H9 (cell line): ENCODE results near the gene ANXA4. TPM values are rescaled to one million over a fixed set of nuclear protein-coding genes. Genes with fewer than 3 reads are reported as not detected.

Experiments used
- DNase-seq: peaks from one replicate; pipeline ENCODE4 v3.0.0-alpha.2; 2017
- H2AFZ ChIP-seq: one replicate; pipeline ENCODE4 v1.6.1; 2013; ENCODE audit warnings: mild to moderate bottlenecking, low read length, control low read depth, moderate library complexity
- H2AK5ac ChIP-seq: 2 replicates; pipeline ENCODE4 v1.6.1; 2013; ENCODE audit warnings: low read length, control low read depth, mixed read lengths; ENCODE audit not compliant: insufficient read length
- H2BK120ac ChIP-seq: one replicate; pipeline ENCODE4 v1.6.1; 2013; ENCODE audit warnings: low read depth, mild to moderate bottlenecking, low read length, control low read depth, inconsistent platforms; ENCODE audit not compliant: poor library complexity, severe bottlenecking
- H2BK12ac ChIP-seq: 2 replicates; pipeline ENCODE4 v1.6.1; 2013; ENCODE audit warnings: low read length, control low read depth, mixed read lengths, low read depth; ENCODE audit not compliant: insufficient read length
- H2BK15ac ChIP-seq: 2 replicates; pipeline ENCODE4 v1.6.1; 2013; ENCODE audit warnings: low read depth, low read length, control low read depth
- H2BK20ac ChIP-seq: one replicate; pipeline ENCODE4 v1.6.1; 2013; ENCODE audit warnings: low read depth, mild to moderate bottlenecking, low read length, control low read depth, inconsistent platforms; ENCODE audit not compliant: poor library complexity, severe bottlenecking
- H2BK5ac ChIP-seq: 2 replicates; pipeline ENCODE4 v1.6.1; 2013; ENCODE audit warnings: low read length, control low read depth, mixed read lengths; ENCODE audit not compliant: insufficient read length
- H3K14ac ChIP-seq: 2 replicates; pipeline ENCODE4 v1.6.1; 2013; ENCODE audit warnings: low read length, control low read depth; ENCODE audit not compliant: insufficient read depth
- H3K18ac ChIP-seq: 2 replicates; pipeline ENCODE4 v1.6.1; 2013; ENCODE audit warnings: low read depth, mild to moderate bottlenecking, mixed read lengths, low read length, control low read depth; ENCODE audit not compliant: insufficient read length
- H3K23ac ChIP-seq: 2 replicates; pipeline ENCODE4 v1.6.1; 2013; ENCODE audit warnings: low read length, control low read depth, mixed read lengths, low read depth; ENCODE audit not compliant: insufficient read length
- H3K23me2 ChIP-seq: 2 replicates; pipeline ENCODE4 v1.6.1; 2013; ENCODE audit warnings: low read depth, mild to moderate bottlenecking, mixed read lengths, low read length, control low read depth; ENCODE audit not compliant: insufficient read length, poor library complexity, severe bottlenecking
- H3K27ac ChIP-seq: 2 replicates; pipeline ENCODE4 v1.5.1; 2013; ENCODE audit warnings: low read length, control low read depth, mixed read lengths, low read depth; ENCODE audit not compliant: insufficient read length
- H3K27me3 ChIP-seq: 2 replicates; pipeline ENCODE4 v1.6.1; 2013; ENCODE audit warnings: low read length, control low read depth, inconsistent platforms; ENCODE audit not compliant: insufficient read depth
- H3K4ac ChIP-seq: 2 replicates; pipeline ENCODE4 v1.6.1; 2013; ENCODE audit warnings: low read depth, mild to moderate bottlenecking, control low read depth, inconsistent platforms, low read length, moderate library complexity
- H3K4me1 ChIP-seq: 2 replicates; pipeline ENCODE4 v1.6.1; 2013; ENCODE audit warnings: low read length, control low read depth, inconsistent platforms; ENCODE audit not compliant: insufficient read depth
- H3K4me2 ChIP-seq: 2 replicates; pipeline ENCODE4 v1.6.1; 2013; ENCODE audit warnings: low read length, control low read depth, mixed read lengths; ENCODE audit not compliant: insufficient read length, insufficient read depth
- H3K56ac ChIP-seq: 2 replicates; pipeline ENCODE4 v1.6.1; 2013; ENCODE audit warnings: low read depth, mild to moderate bottlenecking, mixed read lengths, low read length, control low read depth; ENCODE audit not compliant: insufficient read length
- H3K79me1 ChIP-seq: 2 replicates; pipeline ENCODE4 v1.6.1; 2013; ENCODE audit warnings: low read depth, mild to moderate bottlenecking, moderate library complexity, low read length, control low read depth, inconsistent platforms; ENCODE audit not compliant: insufficient read depth, poor library complexity, severe bottlenecking
- H3K79me2 ChIP-seq: 2 replicates; pipeline ENCODE4 v1.6.1; 2013; ENCODE audit warnings: low read length, control low read depth, inconsistent platforms; ENCODE audit not compliant: insufficient read depth
- H3K9ac ChIP-seq: 2 replicates; pipeline ENCODE4 v1.6.1; 2013; ENCODE audit warnings: low read length, control low read depth, mixed read lengths; ENCODE audit not compliant: insufficient read length; ENCODE audit errors: extremely low read depth
- H3K9me3 ChIP-seq: one replicate; pipeline ENCODE4 v1.6.1; 2013; ENCODE audit warnings: low read depth, low read length, inconsistent platforms; ENCODE audit not compliant: control insufficient read depth
- H3T11ph ChIP-seq: one replicate; pipeline ENCODE4 v1.6.1; 2013; ENCODE audit warnings: mild to moderate bottlenecking, low read length, control low read depth, inconsistent platforms
- H4K20me1 ChIP-seq: one replicate; pipeline ENCODE4 v1.6.1; 2013; ENCODE audit not compliant: control insufficient read depth, insufficient read length, insufficient read depth
- H4K5ac ChIP-seq: 2 replicates; pipeline ENCODE4 v1.6.1; 2013; ENCODE audit warnings: low read depth, mild to moderate bottlenecking, mixed read lengths, low read length, control low read depth; ENCODE audit not compliant: insufficient read length
- H4K8ac ChIP-seq: replicated peaks from 2 replicates; pipeline ENCODE4 v1.6.1; 2013; ENCODE audit warnings: low read length, control low read depth, mixed read lengths, low read depth; ENCODE audit not compliant: insufficient read length
- H4K91ac ChIP-seq: 2 replicates; pipeline ENCODE4 v1.6.1; 2013; ENCODE audit warnings: low read depth, mild to moderate bottlenecking, moderate library complexity, mixed read lengths, low read length, control low read depth; ENCODE audit not compliant: insufficient read length
- H3K27ac Mint-ChIP-seq, 3 experiments: 2 replicates in 2 of 3; 3 replicates in 1 of 3; pipeline ENCODE4 v1.8.0; 2020 to 2021; ENCODE audit warnings: mixed read lengths in 3 of 3, mild to moderate bottlenecking in 1 of 3, moderate library complexity in 1 of 3
- H3K27me3 Mint-ChIP-seq: 2 replicates; pipeline ENCODE4 v1.8.0; 2021; ENCODE audit warnings: low read depth, mild to moderate bottlenecking, moderate library complexity, mixed read lengths
- H3K36me3 Mint-ChIP-seq, 3 experiments: 2 replicates in 2 of 3; 3 replicates in 1 of 3; pipeline ENCODE4 v1.8.0; 2020 to 2021; ENCODE audit warnings: low read depth in 3 of 3, mixed read lengths in 3 of 3; ENCODE audit not compliant: insufficient read depth in 1 of 3
- H3K4me1 Mint-ChIP-seq, 2 experiments: 2 replicates each; pipeline ENCODE4 v1.8.0; 2020; ENCODE audit warnings: mixed read lengths in 2 of 2
- H3K4me3 Mint-ChIP-seq, 2 experiments: 2 replicates in 1 of 2; 3 replicates in 1 of 2; pipeline ENCODE4 v1.8.0; 2020 to 2021; ENCODE audit warnings: mild to moderate bottlenecking in 2 of 2, mixed read lengths in 2 of 2, moderate library complexity in 1 of 2
- H3K9me3 Mint-ChIP-seq, 2 experiments: 2 replicates in 1 of 2; 3 replicates in 1 of 2; pipeline ENCODE4 v1.8.0; 2020; ENCODE audit warnings: mild to moderate bottlenecking in 2 of 2, mixed read lengths in 2 of 2, moderate library complexity in 1 of 2
- CTCF ChIP-seq: fragments of 200-600 bp; sonication (generic); conservative IDR thresholded peaks from 3 replicates; pipeline ENCODE4 v1.8.0; 2021; ENCODE audit warnings: antibody characterized with exemption, mild to moderate bottlenecking
- WGBS: extraction: QIAGEN DNeasy Blood & Tissue Kit; methylation state at CpG from one replicate; pipeline ENCODE4 v1.1.7; 2013; ENCODE audit warnings: missing lambda C conversion rate, low lambda C conversion rate, mixed read lengths; ENCODE audit not compliant: insufficient read length; ENCODE audit errors: extremely low coverage; 5-methylcytosine and 5-hydroxymethylcytosine counted together
- total RNA-seq: library from RNA; stranded (reverse); gene quantifications from 2 replicates; pipeline ENCODE4 v1.2.1, GENCODE V29; 2021

ANXA4 gene
- total RNA-seq, 1 experiment from 2014 or later, result 14.4 TPM

- H4K5ac ChIP-seq, result no peak overlapping the region
- no peaks in the 10 kb centered on the region for H3K4me1 ChIP-seq
- Mint-ChIP-seq H3K36me3 (no peaks in the 10 kb centered on the region), H3K4me3 (no peak overlapping the region), H3K9me3 (no peaks in the 10 kb centered on the region), H3K27me3 (no peaks in the 10 kb centered on the region), H3K4me1 (no peaks in the 10 kb centered on the region), H3K27ac (no peak overlapping the region)
- H4K8ac ChIP-seq, result no peak overlapping the region
- H3K56ac ChIP-seq, result no peak overlapping the region
- H2AK5ac ChIP-seq, result no peak overlapping the region
- DNase-seq, result no peak
- H3K23ac ChIP-seq, result no peak overlapping the region
- H3K18ac ChIP-seq, result no peak overlapping the region
- no peaks in the 10 kb centered on the region for H3K27me3 ChIP-seq
- H2BK12ac ChIP-seq, result no peak overlapping the region
- no peak overlapping the region for H3K4ac ChIP-seq
- no peak overlapping the region for H4K91ac ChIP-seq
- H3K4me2 ChIP-seq, result no peak overlapping the region
- no peak overlapping the region for H2BK120ac ChIP-seq
- no CpG with 5 or more reads among the region's 2 CpGs for WGBS
- H3K79me1 ChIP-seq, result no peaks in the 10 kb centered on the region
- H3K27ac ChIP-seq, result no peak overlapping the region
- no peak overlapping the region for H2AFZ ChIP-seq
- TF ChIP-seq CTCF, result no peak
- H2BK20ac ChIP-seq, result no peak overlapping the region
- no peaks in the 10 kb centered on the region for H4K20me1 ChIP-seq
- H3K79me2 ChIP-seq, result no peaks in the 10 kb centered on the region
- no peak overlapping the region for H2BK5ac ChIP-seq
- H3K23me2 ChIP-seq, result no peaks in the 10 kb centered on the region
- no peaks in the 10 kb centered on the region for H3K9me3 ChIP-seq
- H3K14ac ChIP-seq, result no peak overlapping the region
- no peak overlapping the region for H3T11ph ChIP-seq
- H2BK15ac ChIP-seq, result no peak overlapping the region
- H3K9ac ChIP-seq, result no peak overlapping the region
Measured at GRCh38 chr2:69762025-69762424, 20.1 kb downstream of the ANXA4 start.
